GM23338 (cell line): ENCODE measurements around the gene BPIFB1.

ENCODE experiments used
- EZH2 ChIP-seq: fragments of 200-600 bp; sonication (generic); IDR thresholded peaks from one replicate; pipeline ENCODE4 v1.8.0; 2017; ENCODE audit warnings: antibody characterized with exemption, mild to moderate bottlenecking, low read depth; ENCODE audit not compliant: unreplicated experiment
- TF ChIP-seq, protein P1 (sequence below), 2 experiments: fragments of 200-600 bp in 1 of 2; sonication (generic) in 1 of 2; conservative IDR thresholded peaks; 2 replicates each; pipeline versions ENCODE4 v1.5.1 to v1.6.1; 2016 to 2017; ENCODE audit warnings: antibody characterized with exemption in 2 of 2, low read depth in 2 of 2, mild to moderate bottlenecking in 2 of 2, moderate library complexity in 1 of 2

DNA sequence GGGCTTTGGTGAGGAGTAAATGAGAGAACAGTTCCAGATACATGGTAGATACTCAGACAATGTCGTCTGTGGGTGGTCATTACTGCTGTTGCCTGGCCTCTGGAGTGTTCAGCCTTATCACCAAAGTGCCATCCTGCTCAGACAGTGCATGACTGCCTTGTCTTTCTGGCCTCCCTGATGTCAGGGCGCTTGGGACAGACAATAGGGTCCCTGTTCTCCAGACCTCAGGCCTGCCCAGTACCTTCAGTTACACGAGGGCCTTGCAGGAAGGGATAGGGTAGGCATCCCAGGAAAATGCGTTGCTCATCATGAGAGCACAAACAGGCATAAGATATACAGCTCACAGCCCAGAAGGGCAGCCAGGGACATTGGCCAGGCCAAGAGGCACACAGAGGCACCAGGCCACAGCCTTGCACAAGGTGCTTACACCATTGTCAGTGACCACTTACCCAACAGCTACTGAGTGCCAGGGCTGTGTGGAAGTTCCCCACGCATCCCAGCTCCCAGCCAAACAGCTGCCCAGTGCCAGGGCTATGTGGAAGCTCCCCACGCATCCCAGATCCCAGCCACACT lies 27.4 kb downstream of the BPIFB1 start:
- TF ChIP-seq, protein P1, sequence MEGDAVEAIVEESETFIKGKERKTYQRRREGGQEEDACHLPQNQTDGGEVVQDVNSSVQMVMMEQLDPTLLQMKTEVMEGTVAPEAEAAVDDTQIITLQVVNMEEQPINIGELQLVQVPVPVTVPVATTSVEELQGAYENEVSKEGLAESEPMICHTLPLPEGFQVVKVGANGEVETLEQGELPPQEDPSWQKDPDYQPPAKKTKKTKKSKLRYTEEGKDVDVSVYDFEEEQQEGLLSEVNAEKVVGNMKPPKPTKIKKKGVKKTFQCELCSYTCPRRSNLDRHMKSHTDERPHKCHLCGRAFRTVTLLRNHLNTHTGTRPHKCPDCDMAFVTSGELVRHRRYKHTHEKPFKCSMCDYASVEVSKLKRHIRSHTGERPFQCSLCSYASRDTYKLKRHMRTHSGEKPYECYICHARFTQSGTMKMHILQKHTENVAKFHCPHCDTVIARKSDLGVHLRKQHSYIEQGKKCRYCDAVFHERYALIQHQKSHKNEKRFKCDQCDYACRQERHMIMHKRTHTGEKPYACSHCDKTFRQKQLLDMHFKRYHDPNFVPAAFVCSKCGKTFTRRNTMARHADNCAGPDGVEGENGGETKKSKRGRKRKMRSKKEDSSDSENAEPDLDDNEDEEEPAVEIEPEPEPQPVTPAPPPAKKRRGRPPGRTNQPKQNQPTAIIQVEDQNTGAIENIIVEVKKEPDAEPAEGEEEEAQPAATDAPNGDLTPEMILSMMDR (conservative IDR thresholded peaks at IDR 0.05; ENCODE audit: low read depth in 2 of 2), result no peak
- no peak for TF ChIP-seq EZH2
